ENCODE measurements around the gene FAM177B.
"Not testable (repeated sequence)": the region's sequence is repeated elsewhere in the genome, so short reads cannot be mapped to it uniquely, and the experiment has no call there.

The FAM177B gene

GRCh38 chr1:222741630-222742457, 4.8 kb downstream of the FAM177B start:
- H3K36me3 ChIP-seq (ENCODE audit: control insufficient read depth, insufficient read depth, low read length, severe bottlenecking); H3K4me3 ChIP-seq (ENCODE audit: low read length); H3K9ac ChIP-seq (ENCODE audit: low read length); H3K9me3 ChIP-seq (ENCODE audit: control insufficient read depth, low read length); H3K4me1 ChIP-seq (ENCODE audit: control insufficient read depth, insufficient read depth, low read length); DNase-seq (ENCODE audit: low read depth); H3K27me3 ChIP-seq (replicated peaks; ENCODE audit: control insufficient read depth, insufficient read depth, low read length): not testable (repeated sequence)

- H3K9me3 ChIP-seq (ENCODE audit: control insufficient read depth, low read length), result no peaks in the 10 kb centered on the region
- no peak overlapping the region for H3K4me3 ChIP-seq (ENCODE audit: low read length)
- DNase-seq (ENCODE audit: low read depth), result no peak
- no peak overlapping the region for H3K9ac ChIP-seq (ENCODE audit: low read length)
- no peaks in the 10 kb centered on the region for H3K27me3 ChIP-seq (replicated peaks; ENCODE audit: control insufficient read depth, insufficient read depth, low read length)
- H3K36me3 ChIP-seq (ENCODE audit: control insufficient read depth, insufficient read depth, low read length, severe bottlenecking), result no peaks in the 10 kb centered on the region
- peaks cover 4% of the 10 kb centered on the region for H3K4me1 ChIP-seq (ENCODE audit: control insufficient read depth, insufficient read depth, low read length)
Observed at GRCh38 chr1:222749927-222750326, 12.9 kb downstream of the FAM177B start.

GRCh38 chr1:222750651-222751050, 13.6 kb downstream of the FAM177B start:
- Histone ChIP-seq H3K9ac (ENCODE audit: low read length) (no peak overlapping the region), H3K4me1 (ENCODE audit: control insufficient read depth, insufficient read depth, low read length) (peaks cover 4% of the 10 kb centered on the region), H3K36me3 (ENCODE audit: control insufficient read depth, insufficient read depth, low read length, severe bottlenecking) (no peaks in the 10 kb centered on the region), H3K9me3 (ENCODE audit: control insufficient read depth, low read length) (no peaks in the 10 kb centered on the region), H3K4me3 (ENCODE audit: low read length) (no peak overlapping the region), H3K27me3 (replicated peaks; ENCODE audit: control insufficient read depth, insufficient read depth, low read length) (no peaks in the 10 kb centered on the region)
- DNase-seq (ENCODE audit: low read depth), result no peak

- Histone ChIP-seq H3K27me3 (replicated peaks; ENCODE audit: control insufficient read depth, insufficient read depth, low read length) (no peaks in the 10 kb centered on the region), H3K9ac (ENCODE audit: low read length) (no peak overlapping the region), H3K36me3 (ENCODE audit: control insufficient read depth, insufficient read depth, low read length, severe bottlenecking) (no peaks in the 10 kb centered on the region), H3K4me3 (ENCODE audit: low read length) (no peak overlapping the region), H3K9me3 (ENCODE audit: control insufficient read depth, low read length) (no peaks in the 10 kb centered on the region), H3K4me1 (ENCODE audit: control insufficient read depth, insufficient read depth, low read length) (peaks cover 4% of the 10 kb centered on the region)
- DNase-seq (ENCODE audit: low read depth), result no peak
Observed at GRCh38 chr1:222751255-222751654, 14.3 kb downstream of the FAM177B start.

GRCh38 chr1:222754366-222755139, 17.6 kb downstream of the FAM177B start:
- no peak overlapping the region for H3K9ac ChIP-seq (ENCODE audit: low read length)
- H3K4me3 ChIP-seq (ENCODE audit: low read length), result peak overlapping the region; percentile 62
- no peaks in the 10 kb centered on the region for H3K36me3 ChIP-seq (ENCODE audit: control insufficient read depth, insufficient read depth, low read length, severe bottlenecking)
- no peaks in the 10 kb centered on the region for H3K9me3 ChIP-seq (ENCODE audit: control insufficient read depth, low read length)
- peaks cover 4% of the 10 kb centered on the region for H3K4me1 ChIP-seq (ENCODE audit: control insufficient read depth, insufficient read depth, low read length)
- H3K27me3 ChIP-seq (replicated peaks; ENCODE audit: control insufficient read depth, insufficient read depth, low read length), result no peaks in the 10 kb centered on the region
- peak; percentile 99 for DNase-seq (ENCODE audit: low read depth)

GRCh38 chr1:222757646-222758268, 20.8 kb downstream of the FAM177B start:
- H3K36me3 ChIP-seq (ENCODE audit: control insufficient read depth, insufficient read depth, low read length, severe bottlenecking), result no peaks in the 10 kb centered on the region
- no peak overlapping the region for H3K4me3 ChIP-seq (ENCODE audit: low read length)

GRCh38 chr1:222759451-222760035, 22.5 kb downstream of the FAM177B start:
- no peak for DNase-seq (ENCODE audit: low read depth)
- Histone ChIP-seq H3K27me3 (replicated peaks; ENCODE audit: control insufficient read depth, insufficient read depth, low read length) (no peaks in the 10 kb centered on the region), H3K9me3 (ENCODE audit: control insufficient read depth, low read length) (no peaks in the 10 kb centered on the region), H3K4me1 (ENCODE audit: control insufficient read depth, insufficient read depth, low read length) (peaks cover 4% of the 10 kb centered on the region), H3K36me3 (ENCODE audit: control insufficient read depth, insufficient read depth, low read length, severe bottlenecking) (no peaks in the 10 kb centered on the region), H3K4me3 (ENCODE audit: low read length) (no peak overlapping the region), H3K9ac (ENCODE audit: low read length) (no peak overlapping the region)

More at GRCh38 chr1:222757646-222758268, 20.8 kb downstream of the FAM177B start:
- Histone ChIP-seq H3K9me3 (ENCODE audit: control insufficient read depth, low read length) (no peaks in the 10 kb centered on the region), H3K9ac (ENCODE audit: low read length) (no peak overlapping the region), H3K27me3 (replicated peaks; ENCODE audit: control insufficient read depth, insufficient read depth, low read length) (no peaks in the 10 kb centered on the region), H3K4me1 (ENCODE audit: control insufficient read depth, insufficient read depth, low read length) (peaks cover 4% of the 10 kb centered on the region)
- no peak for DNase-seq (ENCODE audit: low read depth)

- no peak for DNase-seq (ENCODE audit: low read depth)
- Histone ChIP-seq H3K36me3 (ENCODE audit: control insufficient read depth, insufficient read depth, low read length, severe bottlenecking) (no peaks in the 10 kb centered on the region), H3K27me3 (replicated peaks; ENCODE audit: control insufficient read depth, insufficient read depth, low read length) (no peaks in the 10 kb centered on the region), H3K4me3 (ENCODE audit: low read length) (no peak overlapping the region), H3K9ac (ENCODE audit: low read length) (no peak overlapping the region), H3K4me1 (ENCODE audit: control insufficient read depth, insufficient read depth, low read length) (no peaks in the 10 kb centered on the region), H3K9me3 (ENCODE audit: control insufficient read depth, low read length) (no peaks in the 10 kb centered on the region)
Observed at GRCh38 chr1:222761083-222761482, 24.1 kb downstream of the FAM177B start.

GRCh38 chr1:222762178-222762577, 25.2 kb downstream of the FAM177B start:
- not testable (repeated sequence) for H3K36me3 ChIP-seq (ENCODE audit: control insufficient read depth, insufficient read depth, low read length, severe bottlenecking); H3K9ac ChIP-seq (ENCODE audit: low read length); H3K4me1 ChIP-seq (ENCODE audit: control insufficient read depth, insufficient read depth, low read length); H3K4me3 ChIP-seq (ENCODE audit: low read length); DNase-seq (ENCODE audit: low read depth); H3K27me3 ChIP-seq (replicated peaks; ENCODE audit: control insufficient read depth, insufficient read depth, low read length); H3K9me3 ChIP-seq (ENCODE audit: control insufficient read depth, low read length)

GRCh38 chr1:222767152-222767571, 30.2 kb downstream of the FAM177B start:
- Histone ChIP-seq H3K9me3 (ENCODE audit: control insufficient read depth, low read length) (peaks cover 7% of the 10 kb centered on the region), H3K36me3 (ENCODE audit: control insufficient read depth, insufficient read depth, low read length, severe bottlenecking) (no peaks in the 10 kb centered on the region), H3K9ac (ENCODE audit: low read length) (no peak overlapping the region), H3K4me1 (ENCODE audit: control insufficient read depth, insufficient read depth, low read length) (peaks cover 3% of the 10 kb centered on the region), H3K27me3 (replicated peaks; ENCODE audit: control insufficient read depth, insufficient read depth, low read length) (no peaks in the 10 kb centered on the region), H3K4me3 (ENCODE audit: low read length) (no peak overlapping the region)
- no peak for DNase-seq (ENCODE audit: low read depth)

- Histone ChIP-seq H3K36me3 (ENCODE audit: control insufficient read depth, insufficient read depth, low read length, severe bottlenecking) (no peaks in the 10 kb centered on the region), H3K4me1 (ENCODE audit: control insufficient read depth, insufficient read depth, low read length) (peaks cover 3% of the 10 kb centered on the region), H3K9me3 (ENCODE audit: control insufficient read depth, low read length) (peaks cover 7% of the 10 kb centered on the region), H3K9ac (ENCODE audit: low read length) (no peak overlapping the region), H3K4me3 (ENCODE audit: low read length) (no peak overlapping the region), H3K27me3 (replicated peaks; ENCODE audit: control insufficient read depth, insufficient read depth, low read length) (no peaks in the 10 kb centered on the region)
- no peak for DNase-seq (ENCODE audit: low read depth)
Observed at GRCh38 chr1:222768592-222768991, 31.6 kb downstream of the FAM177B start.
